IPS DF 19.7 (cell line): ENCODE data around the gene GNAQ.

Experiments
- DNase-seq: peaks from one replicate; pipeline ENCODE4 v3.0.0-alpha.2; 2013; ENCODE audit warnings: low read depth, low spot score

Gene GNAQ

DNA sequence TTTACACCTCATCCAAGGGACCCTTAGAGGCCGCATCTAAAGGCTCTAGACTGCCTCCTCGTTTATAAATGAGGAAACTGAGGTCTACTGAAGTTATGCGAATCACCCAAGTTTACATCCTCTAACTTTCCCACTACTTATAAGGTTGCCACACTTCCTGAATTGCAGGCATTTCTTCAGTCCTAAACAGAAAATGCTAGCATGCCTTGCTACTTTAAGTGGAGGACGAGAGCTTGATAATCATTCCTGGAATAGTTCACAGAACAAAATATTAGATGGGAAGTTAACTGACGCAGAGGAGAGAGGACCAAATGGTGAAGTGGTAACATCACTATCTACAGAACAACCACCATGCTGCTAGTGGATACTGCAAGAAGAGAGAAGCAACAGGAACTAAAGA is 85.8 kb downstream of the GNAQ start:
- DNase-seq: no peak

DNA sequence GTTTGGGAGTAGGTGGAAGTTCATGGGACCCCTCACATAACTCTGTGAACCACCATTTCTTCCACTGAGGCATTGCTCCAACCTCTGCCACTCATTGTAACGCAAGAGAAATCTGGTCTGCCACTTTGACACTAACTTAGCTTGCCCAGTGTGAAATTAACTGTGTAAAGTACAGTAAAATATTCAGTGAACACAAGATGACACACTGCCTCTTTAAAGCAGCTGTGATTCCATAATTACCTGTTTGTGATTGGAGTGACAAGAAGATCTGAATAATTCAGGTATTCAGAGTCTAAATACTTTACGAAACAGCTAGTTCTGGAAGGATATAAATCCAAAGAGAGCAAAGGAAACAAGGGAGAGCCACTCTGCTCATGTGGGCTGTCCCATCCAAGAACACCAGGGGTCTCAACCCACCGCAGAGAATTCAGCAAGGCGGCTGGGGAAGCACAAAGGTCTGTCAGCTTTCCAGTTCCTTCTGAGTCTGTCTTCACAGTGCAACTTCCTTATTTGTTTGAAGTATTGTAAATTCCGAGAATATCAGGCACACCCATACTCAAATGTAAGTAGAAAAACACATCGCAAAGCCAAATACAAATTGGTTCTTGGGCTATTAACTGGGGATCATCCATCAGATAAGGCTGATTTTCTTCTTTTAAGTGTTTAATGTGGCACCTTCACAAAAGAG is 86.9 kb downstream of the GNAQ start:
- DNase-seq: no peak

- no peak for DNase-seq
Observed at GRCh38 chr9:77943057-77943456, 88.6 kb downstream of the GNAQ start.

GRCh38 chr9:77939149-77939668 is 92.4 kb downstream of the GNAQ start:
- no peak for DNase-seq

GRCh38 chr9:77938163-77938562 is 93.4 kb downstream of the GNAQ start:
- no peak for DNase-seq

GRCh38 chr9:77935974-77936373 is 95.6 kb downstream of the GNAQ start:
- DNase-seq: no peak

- no peak for DNase-seq
Observed at GRCh38 chr9:77935211-77935610, 96.4 kb downstream of the GNAQ start.

- no peak for DNase-seq
Observed at GRCh38 chr9:77933976-77934375, 97.6 kb downstream of the GNAQ start.

GRCh38 chr9:77933019-77933418 is 98.6 kb downstream of the GNAQ start:
- no peak for DNase-seq

GRCh38 chr9:77929942-77930341 is 101.7 kb downstream of the GNAQ start:
- DNase-seq: no peak

DNA sequence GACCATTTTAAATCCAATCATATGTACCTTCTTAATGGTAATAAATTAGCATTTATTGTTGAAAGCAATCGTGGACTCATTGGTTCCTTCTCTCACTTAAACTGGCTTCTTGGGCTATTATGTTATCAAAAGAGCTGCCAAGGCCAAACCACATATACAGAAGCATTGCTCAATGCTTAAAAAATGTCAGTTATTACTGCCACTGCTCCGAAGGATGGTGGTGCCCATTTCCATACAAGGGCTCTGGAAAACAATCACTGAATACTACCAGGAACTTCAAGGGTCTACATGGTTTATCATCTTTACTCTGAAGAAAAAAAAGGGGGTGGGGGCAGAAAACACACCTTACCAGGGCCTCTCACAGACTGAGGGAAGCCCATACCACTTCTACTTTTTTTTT is 104.3 kb downstream of the GNAQ start:
- DNase-seq: no peak

DNA sequence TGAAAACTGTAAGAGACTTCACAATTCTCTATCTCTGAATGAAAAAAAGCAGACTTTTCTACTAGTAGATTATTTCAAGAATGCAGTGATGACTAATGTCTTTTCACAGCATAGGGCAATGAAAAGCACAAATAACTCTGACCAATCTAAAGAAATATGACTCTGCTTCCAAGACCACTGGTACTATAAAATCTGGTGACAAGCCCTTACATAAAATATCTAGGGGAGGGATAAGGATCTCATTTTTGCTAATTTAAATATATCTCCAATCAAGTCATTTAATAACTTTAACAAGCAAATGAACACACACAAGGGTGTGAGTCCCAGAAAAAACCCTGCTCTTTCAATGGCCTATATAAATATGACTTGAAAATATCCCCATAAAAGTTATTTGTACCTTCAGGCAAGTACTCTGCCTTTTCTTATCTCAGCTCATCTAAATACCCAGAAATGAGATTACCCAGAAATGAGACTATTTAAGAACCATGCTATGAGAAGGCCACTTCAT is 105.2 kb downstream of the GNAQ start:
- DNase-seq: no peak

- no peak for DNase-seq
Observed at GRCh38 chr9:77922591-77922990, 109.0 kb downstream of the GNAQ start.

- no peak for DNase-seq
Observed at GRCh38 chr9:77917800-77918199, 113.8 kb downstream of the GNAQ start.

DNA sequence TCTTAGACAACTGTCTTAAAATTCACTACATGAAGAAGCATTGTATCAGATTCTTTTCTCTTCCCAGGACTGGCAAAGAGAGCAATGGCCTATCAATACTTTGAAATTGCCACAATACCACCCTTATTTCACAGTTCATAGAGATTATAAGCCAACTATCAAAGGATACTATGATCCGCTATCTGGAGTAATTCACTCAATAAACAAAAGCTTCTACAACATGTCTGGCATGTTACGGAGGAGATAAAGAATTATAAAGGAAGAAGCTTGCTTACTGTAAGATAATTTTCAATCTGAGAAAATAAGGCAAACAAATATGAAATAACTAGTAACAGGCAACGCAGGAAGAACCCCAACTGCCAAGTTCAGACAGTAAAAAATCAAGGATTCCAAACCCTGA is 114.8 kb downstream of the GNAQ start:
- DNase-seq: no peak

- DNase-seq: no peak
Observed at GRCh38 chr9:77916410-77916819, 115.2 kb downstream of the GNAQ start.

DNA sequence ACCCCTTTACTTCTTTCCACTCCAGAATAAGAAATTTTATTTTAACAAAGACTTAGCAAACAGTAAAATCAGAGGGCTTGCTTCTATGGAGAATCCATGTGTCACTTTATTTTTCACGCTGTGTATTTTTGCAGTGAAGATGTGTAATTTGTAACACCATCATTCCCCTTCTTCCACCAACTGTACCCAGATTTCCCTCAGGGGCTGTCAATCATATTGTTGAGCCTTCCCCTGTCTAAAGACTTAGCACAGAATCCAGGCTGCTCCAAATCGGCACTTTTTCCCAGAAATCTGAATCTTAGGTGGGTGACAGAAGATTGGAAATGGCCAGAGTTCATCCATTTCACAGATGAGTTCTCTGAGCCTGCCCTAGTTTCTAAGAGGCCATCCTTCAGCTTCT is 115.9 kb downstream of the GNAQ start:
- DNase-seq: no peak

GRCh38 chr9:77912895-77913693 is 118.5 kb downstream of the GNAQ start:
- no peak for DNase-seq

- DNase-seq: no peak
Observed at GRCh38 chr9:77911928-77912327, 119.7 kb downstream of the GNAQ start.

DNA sequence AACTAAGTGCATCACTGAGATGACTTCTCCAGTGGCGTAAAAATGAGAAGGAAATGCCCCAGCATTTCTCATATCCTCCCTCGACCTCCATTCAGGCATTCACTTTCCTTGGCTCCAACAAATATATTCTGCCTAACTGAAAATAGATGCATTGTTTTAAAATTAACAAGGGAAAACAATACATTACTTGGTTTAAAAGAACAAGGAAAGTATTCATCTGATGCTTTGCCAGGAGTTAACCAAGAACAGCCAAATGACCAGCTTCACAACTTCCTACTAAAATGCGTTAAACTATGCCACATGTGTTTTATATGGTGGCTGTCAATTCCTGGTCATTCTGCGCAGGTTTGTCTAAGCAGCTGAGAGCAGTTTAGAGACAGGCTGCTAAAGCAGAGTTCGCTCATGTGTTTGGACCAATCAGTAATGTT is 121.4 kb downstream of the GNAQ start:
- DNase-seq: no peak

DNA sequence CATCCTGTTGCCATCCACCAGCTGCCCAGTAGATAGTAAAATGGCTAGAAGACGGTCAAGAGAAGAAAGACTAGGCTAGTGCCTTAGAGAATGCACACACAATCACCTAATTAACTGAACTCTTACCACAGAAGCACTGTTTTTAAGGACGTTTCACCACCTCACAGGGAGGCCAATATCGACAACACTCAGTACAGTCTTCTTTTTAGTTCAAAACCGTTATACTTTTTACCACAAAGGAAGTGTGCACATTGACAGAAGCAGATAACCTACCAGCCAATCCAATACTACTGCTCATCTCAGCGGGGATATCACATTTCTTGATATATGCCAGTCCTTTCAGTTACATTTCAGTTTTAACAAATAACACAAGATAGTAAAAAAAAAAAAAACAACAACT is 122.3 kb downstream of the GNAQ start:
- DNase-seq: no peak

DNA sequence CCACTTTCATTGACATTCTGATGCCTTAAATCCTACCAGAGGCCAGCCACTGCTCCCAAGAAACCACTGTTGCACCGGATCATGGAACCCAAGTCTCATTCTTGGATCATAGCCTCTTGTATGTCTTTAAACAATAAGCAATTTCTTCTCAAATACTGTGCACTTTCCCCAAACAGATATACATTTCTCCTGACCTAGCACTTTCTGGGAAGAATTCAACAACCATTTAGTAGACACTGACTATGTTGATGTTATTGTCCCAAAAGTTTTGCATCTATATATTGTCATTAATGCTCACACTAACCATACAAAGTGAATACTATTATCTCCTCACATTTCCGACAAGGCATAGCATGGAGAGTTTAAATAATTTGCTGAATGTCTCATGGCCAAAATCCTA is 123.3 kb downstream of the GNAQ start:
- no peak for DNase-seq

GRCh38 chr9:77907585-77907984 is 124.0 kb downstream of the GNAQ start:
- no peak for DNase-seq
